HG03520 (cell line): ENCODE measurements around the gene PRKACB.
"Not testable (repeated sequence)": the region's sequence is repeated elsewhere in the genome, so short reads cannot be mapped to it uniquely, and the experiment has no call there.

Experiments used
- ATAC-seq: cut with Tn5 transposase; IDR thresholded peaks from one replicate; pipeline ENCODE4 v1.9.1; 2021; ENCODE audit warnings: mild to moderate bottlenecking, moderate library complexity; ENCODE audit not compliant: unreplicated experiment

The PRKACB gene

GRCh38 chr1:84265867-84266266, 121.8 kb downstream of the PRKACB start:
- ATAC-seq = no peak

GRCh38 chr1:84266748-84267147, 122.7 kb downstream of the PRKACB start:
- no peak for ATAC-seq

- ATAC-seq = no peak
Observed at GRCh38 chr1:84267476-84267875, 123.4 kb downstream of the PRKACB start.

DNA sequence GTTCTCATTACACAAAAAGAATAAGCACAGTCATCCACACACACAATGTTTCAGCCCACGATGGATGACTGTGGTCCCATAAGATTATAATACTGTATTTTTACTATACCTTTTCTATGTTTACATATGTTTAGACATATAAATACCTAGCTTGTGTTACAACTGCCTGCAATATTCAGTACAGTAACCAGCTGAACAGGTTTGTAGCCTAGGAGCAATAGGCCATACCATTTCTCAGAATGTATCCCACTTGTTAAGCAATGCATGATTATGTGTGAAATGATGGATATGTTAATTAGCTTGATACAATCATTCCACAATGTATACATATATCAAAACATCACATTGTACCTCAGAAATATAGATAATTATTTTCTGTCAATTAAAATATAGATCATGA, 124.3 kb downstream of the PRKACB start:
- no peak for ATAC-seq

DNA sequence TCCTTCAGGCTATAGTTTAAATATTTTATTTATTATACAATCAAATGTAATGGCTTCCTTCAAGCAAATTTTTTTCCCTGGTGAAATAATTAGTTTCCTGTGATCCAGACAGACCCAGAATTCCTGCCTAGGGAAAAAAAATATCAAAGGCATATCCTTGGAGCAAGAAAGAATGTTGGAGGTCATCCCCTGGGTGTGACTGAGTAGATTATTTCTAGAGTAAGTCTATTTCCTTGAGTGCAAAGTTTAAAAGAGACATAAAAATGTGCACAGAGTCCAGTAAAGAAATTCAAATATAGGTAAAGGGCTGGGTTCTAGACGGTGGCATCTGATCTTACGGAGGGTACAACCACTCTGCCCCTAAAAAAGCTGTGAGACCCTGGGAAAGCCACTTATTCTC, 125.2 kb downstream of the PRKACB start:
- ATAC-seq = no peak

- ATAC-seq = peak; percentile 95
Observed at GRCh38 chr1:84271441-84272151, 127.5 kb downstream of the PRKACB start.

DNA sequence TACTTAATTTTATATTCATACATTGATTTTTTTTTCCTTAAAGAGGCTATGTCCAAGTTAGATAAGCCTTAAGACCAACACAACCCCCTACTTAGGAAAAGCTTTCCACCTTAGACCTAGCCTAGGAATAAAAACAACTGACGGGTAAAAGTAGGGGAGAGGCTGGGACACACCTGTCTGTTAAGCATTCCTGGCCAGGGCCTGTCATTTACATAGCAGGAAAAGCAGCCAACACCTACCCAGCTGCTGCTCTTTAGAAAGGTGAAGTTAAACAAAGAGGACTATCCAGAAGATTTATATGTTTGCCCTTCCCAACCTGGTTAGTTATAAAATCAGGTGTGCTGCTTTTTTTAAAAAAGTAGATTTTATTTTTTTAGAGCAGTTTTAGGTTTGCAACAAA, 128.3 kb downstream of the PRKACB start:
- no peak for ATAC-seq

DNA sequence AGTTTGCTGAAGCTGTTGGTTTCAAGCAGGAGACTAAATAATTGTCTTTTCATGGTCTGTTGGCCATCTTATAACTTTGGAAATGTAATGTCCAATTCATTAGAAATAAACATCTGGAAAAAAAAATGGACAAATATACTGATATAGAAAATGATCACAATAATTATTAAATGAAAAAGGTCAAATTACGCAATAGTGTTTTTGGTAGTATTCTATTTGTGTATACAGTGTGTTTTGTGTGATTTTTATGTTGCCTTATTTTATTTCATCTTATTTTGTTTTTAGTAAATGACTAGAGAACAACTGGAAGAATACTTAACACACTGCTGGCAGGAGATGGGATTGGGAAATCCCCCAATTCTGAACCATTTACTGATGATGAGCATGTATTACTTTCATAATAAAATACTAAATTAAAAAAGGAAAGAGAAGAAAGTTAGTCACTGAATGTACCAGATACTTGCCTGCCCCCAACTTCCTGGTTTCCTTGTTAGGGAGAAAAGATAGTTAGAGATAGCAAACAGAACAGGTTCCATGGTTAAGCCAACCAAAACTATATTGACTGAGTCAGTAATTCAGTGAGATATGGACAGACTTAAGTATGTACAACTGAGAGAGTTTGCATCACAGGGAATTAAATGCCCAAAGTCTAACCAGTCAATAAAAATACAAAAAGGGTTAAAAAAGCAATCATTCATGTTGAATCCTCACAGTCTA, 133.4 kb downstream of the PRKACB start:
- no peak for ATAC-seq

DNA sequence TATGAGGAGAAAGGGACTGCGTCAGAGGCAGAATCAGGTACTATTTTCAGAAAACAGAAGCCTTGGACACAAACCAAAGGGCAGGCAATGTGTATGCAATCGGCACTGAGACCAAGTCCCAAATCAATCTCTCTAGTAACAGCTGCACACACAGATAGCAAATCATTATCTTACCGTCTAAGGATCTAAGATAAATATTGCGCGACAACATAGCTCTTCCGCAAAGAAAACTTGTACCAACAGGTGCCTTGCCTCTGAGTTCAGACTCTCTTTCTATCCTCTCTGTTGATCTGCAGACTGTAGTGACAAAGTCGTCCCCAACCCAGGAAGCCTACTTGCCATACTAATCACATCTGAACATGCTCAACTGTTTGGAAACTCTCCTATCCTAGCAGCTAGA, 134.8 kb downstream of the PRKACB start:
- no peak for ATAC-seq

- no peak for ATAC-seq
Observed at GRCh38 chr1:84280912-84281311, 136.8 kb downstream of the PRKACB start.

DNA sequence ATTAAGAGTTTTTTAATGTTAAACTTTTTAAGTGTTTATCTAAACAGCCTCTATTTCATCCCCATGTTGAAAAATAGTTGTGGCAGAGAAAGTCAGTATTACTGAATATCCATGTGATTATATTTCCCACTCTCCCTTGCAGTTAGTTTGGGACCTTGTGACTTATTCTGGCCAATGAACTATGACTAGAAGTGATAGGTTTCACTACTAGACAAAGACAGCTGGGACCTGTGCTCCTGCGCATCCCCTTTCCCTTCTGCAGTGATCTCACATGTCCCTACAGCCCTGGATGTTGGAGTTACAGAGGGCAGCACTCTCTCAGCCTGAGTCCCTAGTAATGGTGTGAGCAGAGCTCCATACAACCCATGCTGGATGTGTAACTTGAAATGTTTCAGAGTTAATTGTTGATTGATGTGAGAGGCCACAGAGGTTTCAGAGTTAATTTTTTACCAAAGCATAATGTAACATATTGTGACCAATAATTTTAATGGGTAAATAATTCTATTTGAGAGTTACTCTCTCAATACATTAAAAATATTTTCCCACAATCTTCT, 138.8 kb downstream of the PRKACB start:
- ATAC-seq = no peak

GRCh38 chr1:84283381-84283780, 139.3 kb downstream of the PRKACB start:
- ATAC-seq = no peak

DNA sequence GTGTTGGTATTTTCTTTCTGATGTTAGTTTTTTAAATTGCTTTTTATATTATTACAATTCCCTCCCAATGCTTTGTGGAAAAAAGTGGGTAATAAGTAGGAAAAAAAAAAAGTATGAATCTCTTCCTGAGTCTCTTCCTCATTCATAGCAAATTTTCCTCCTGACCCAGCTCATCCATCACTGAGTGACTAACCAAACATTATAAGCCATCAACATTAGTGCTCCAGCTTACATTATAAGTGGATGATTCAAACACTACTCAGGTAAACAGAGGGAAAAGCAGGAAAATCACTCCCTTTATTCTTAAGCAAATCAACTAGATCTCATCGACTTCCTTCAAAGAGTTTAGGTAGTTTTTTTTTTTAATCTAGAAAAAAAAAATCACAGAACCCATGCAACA, 142.0 kb downstream of the PRKACB start:
- no peak for ATAC-seq

DNA sequence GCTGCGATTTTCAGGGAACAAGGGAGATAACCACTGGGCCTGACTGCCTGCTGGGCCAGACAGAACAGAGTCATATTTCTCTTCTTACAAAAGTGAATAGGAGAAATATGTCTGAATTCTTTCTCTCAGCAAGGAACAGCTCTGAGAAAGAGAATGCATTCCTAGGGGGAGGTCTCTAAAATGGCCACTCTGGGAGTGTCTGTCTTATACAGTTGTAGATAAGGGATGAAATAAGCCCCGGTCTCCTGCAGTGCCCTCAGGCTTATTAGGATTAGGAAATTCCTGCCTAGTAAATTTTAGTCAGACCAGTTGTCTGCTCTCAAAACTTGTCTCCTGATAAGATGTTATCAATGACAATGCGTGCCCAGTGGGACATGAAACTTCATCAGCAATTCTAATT, 143.3 kb downstream of the PRKACB start:
- ATAC-seq = not testable (repeated sequence)
